Thoracic aorta (tissue), 2 donors: ENCODE data around the gene PRKX. TPM values are rescaled to one million over a fixed set of nuclear protein-coding genes. Genes with fewer than 3 reads are reported as not detected.
A peak's percentile ranks its signal among the peaks of the same experiment; 100 is the strongest.
"Not testable (repeated sequence)": the region's sequence is repeated elsewhere in the genome, so short reads cannot be mapped to it uniquely, and the experiment has no call there.

ENCODE experiments used
- ATAC-seq: fragments of 150-250 bp; one replicate; pipeline ENCODE4 v1.8.0; 2017; ENCODE audit warnings: low read depth; ENCODE audit not compliant: insufficient number of reproducible peaks, low FRiP score
- DNase-seq: peaks from one replicate; pipeline ENCODE4 v3.0.0-alpha.2; 2020; ENCODE audit warnings: low spot score
- H3K27ac ChIP-seq, 2 donors: fragments of 200-600 bp; sonication (generic); 1 replicate in 1 of 2; 2 replicates in 1 of 2; pipeline ENCODE4 v1.5.1; 2016; ENCODE audit warnings: mild to moderate bottlenecking in 2 of 2, moderate library complexity in 2 of 2
- H3K27me3 ChIP-seq: fragments of 200-600 bp; sonication (generic); replicated peaks from 2 replicates; pipeline ENCODE4 v1.6.0; 2016; ENCODE audit warnings: mild to moderate bottlenecking; ENCODE audit not compliant: insufficient read depth
- H3K36me3 ChIP-seq: fragments of 200-600 bp; sonication (generic); one replicate; pipeline ENCODE4 v1.5.1; 2016
- H3K4me1 ChIP-seq, 2 donors: fragments of 200-600 bp; sonication (generic); 1 replicate in 1 of 2; 2 replicates in 1 of 2; pipeline versions ENCODE4 v1.5.1 to v1.6.0; 2016; ENCODE audit warnings: low read depth in 2 of 2, mild to moderate bottlenecking in 1 of 2; ENCODE audit not compliant: control insufficient read depth in 1 of 2
- H3K4me3 ChIP-seq: fragments of 200-600 bp; sonication (generic); 2 replicates; pipeline ENCODE4 v1.5.1; 2016; ENCODE audit warnings: mild to moderate bottlenecking
- H3K9me3 ChIP-seq: fragments of 200-600 bp; sonication (generic); 2 replicates; pipeline ENCODE4 v1.5.1; 2016
- total RNA-seq, 2 donors: library from RNA; depleted of rRNA; stranded (reverse); fragments of >200 nt; gene quantifications; one replicate each; pipeline versions ENCODE4 v1.1.0 to v1.2.3, GENCODE V29; 2016
- TF ChIP-seq, protein P1 (sequence below): fragments of 200-600 bp; sonication (generic); IDR thresholded peaks from one replicate; pipeline ENCODE4 v1.5.1; 2019; ENCODE audit warnings: antibody characterized with exemption

PRKX gene
- total RNA-seq, 2 donors from 2014 or later = 8.1 to 54.3 TPM

DNA sequence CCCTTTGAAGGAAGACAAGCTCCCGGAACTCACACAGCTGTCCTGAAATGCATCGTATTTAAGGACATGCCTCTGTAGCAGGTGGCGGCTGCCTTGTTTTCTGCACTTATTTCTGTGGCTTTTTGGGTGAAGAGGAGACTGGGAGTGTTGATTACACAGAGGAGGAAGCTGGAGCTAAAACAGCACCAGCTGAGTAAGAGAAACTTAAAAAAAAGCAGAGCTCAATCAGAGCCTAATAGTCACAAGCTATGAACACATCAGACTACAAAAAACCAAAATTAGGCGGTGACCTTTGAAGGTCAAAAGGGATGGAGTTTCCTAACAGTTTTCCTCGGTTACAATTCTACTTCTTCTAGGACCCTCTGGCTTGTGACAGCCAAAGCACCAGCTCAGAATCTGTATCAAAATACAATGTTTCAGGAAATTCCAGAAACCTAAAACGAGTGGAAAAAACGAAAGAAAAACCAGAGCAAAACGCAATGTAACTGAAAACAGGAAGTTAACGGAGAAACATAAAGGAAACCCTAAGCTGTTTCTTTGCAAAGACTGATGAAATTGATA, 13.5 kb downstream of the PRKX start:
- DNase-seq (no peak), ATAC-seq (no peak)
- Histone ChIP-seq H3K27ac (peak overlapping the region; percentile 47 to 66), H3K9me3 (no peaks in the 10 kb centered on the region), H3K27me3 (no peaks in the 10 kb centered on the region), H3K4me1 (peaks cover 4 to 13% of the 10 kb centered on the region in 2 donors), H3K36me3 (no peaks in the 10 kb centered on the region), H3K4me3 (peak overlapping the region; percentile 68)
- TF ChIP-seq, protein P1, sequence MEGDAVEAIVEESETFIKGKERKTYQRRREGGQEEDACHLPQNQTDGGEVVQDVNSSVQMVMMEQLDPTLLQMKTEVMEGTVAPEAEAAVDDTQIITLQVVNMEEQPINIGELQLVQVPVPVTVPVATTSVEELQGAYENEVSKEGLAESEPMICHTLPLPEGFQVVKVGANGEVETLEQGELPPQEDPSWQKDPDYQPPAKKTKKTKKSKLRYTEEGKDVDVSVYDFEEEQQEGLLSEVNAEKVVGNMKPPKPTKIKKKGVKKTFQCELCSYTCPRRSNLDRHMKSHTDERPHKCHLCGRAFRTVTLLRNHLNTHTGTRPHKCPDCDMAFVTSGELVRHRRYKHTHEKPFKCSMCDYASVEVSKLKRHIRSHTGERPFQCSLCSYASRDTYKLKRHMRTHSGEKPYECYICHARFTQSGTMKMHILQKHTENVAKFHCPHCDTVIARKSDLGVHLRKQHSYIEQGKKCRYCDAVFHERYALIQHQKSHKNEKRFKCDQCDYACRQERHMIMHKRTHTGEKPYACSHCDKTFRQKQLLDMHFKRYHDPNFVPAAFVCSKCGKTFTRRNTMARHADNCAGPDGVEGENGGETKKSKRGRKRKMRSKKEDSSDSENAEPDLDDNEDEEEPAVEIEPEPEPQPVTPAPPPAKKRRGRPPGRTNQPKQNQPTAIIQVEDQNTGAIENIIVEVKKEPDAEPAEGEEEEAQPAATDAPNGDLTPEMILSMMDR = no peak

DNA sequence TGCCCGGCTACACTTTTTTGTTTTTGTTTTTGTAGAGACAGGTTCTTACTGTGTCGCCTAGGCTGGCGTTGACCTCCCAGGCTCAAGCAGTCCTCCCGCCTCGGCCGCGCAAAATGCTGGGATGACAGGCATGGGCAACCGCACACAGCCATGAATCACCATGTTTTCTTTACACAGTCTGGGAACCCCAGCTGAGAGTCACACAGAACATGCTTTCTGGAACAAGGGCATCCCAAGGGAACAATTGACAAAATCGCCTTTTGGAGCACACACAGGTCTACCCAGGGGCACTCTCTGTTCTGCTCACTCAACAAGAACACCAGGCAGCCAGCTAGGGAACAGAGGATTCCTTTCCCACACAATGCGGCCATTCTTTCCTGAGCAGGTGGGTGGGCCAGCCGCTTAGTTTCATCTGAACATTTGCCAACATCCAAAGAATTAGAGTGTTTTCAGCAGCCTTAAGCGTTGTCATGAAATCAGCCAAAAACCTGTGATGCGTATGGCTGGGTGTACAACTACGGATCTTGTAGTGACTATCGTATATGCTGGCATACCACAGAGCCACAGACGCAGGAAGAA, 15.7 kb downstream of the PRKX start:
- Histone ChIP-seq H3K4me3 (peak overlapping the region; percentile 36), H3K9me3 (no peaks in the 10 kb centered on the region), H3K4me1 (peaks cover 4 to 13% of the 10 kb centered on the region in 2 donors), H3K27me3 (no peaks in the 10 kb centered on the region), H3K27ac (peak overlapping the region; percentile 34 to 52), H3K36me3 (no peaks in the 10 kb centered on the region)
- TF ChIP-seq, protein P1 = no peak
- ATAC-seq (peak; percentile 92), DNase-seq (peak; percentile 15)

DNA sequence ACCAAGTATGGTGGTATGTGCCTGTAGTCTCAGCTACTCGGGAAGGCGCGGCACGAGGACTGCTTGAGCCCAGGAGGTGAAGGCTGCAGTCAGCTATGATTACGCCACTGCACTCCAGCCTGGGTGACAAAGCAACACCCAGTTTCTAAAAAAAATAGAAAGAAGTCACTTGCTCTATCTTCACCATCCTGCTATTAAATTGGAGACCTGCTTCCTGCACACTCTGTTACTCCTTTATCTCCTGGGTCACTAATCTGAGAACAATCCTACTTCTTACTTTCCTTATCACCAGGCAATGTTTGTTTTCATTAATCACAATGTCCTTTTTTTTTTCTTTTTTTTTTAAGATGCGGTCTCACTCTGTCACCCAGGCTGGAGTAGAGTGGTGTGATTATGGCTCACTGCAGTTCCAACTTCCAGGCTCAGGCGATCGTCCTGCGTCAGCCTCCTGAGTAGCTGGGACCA, 16.2 kb downstream of the PRKX start:
- Histone ChIP-seq H3K4me1 (peaks cover 4 to 13% of the 10 kb centered on the region in 2 donors), H3K36me3 (no peaks in the 10 kb centered on the region), H3K27me3 (no peaks in the 10 kb centered on the region), H3K27ac (peak overlapping the region in 1 of 2 donors; percentile 34), H3K9me3 (no peaks in the 10 kb centered on the region), H3K4me3 (peak overlapping the region; percentile 36)
- ATAC-seq (no peak), DNase-seq (no peak)
- TF ChIP-seq, protein P1 = no peak

DNA sequence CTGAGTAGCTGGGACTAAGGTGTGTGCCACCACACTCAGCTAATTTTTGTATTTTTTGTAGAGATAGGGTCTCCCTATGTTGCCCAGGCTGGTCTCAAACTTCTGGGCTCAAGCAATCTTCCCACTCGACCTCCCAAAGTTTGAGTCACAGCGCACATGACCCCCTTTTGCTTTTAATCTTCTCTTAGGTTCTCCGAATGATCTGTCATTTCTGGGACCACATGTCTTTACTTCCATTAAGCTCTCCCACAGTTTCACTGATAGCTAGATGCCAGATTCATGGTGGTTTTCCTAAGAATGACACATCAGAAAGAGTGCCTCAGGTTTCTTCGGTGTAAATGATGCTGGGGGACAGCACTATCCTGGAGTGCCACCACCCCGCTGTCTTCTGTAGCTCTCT, 17.9 kb downstream of the PRKX start:
- H3K27ac ChIP-seq = no peak overlapping the region
- TF ChIP-seq, protein P1 = no peak

DNA sequence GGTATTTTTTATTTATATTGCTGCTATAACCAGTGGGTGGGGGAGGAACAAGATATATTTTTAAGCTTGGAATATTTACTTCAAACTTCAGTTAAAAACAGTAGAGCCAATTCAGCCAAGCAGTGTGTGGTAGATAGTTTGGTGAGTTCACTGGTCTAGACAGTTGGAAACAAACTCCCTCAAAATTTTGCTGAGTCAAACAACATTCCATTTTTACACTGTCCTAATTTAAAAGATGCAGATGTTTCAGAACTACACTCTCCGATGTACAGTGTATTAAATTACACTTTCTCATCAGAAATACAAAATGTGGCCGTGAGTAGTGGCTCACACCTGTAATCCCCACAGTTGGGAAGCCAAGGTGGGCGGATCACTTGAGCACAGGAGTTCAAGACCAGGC, 23.3 kb downstream of the PRKX start:
- H3K27me3 ChIP-seq = no peaks in the 10 kb centered on the region
- TF ChIP-seq, protein P1 = no peak
- H3K36me3 ChIP-seq = no peaks in the 10 kb centered on the region
- peaks cover 0 to 7% of the 10 kb centered on the region in 2 donors for H3K4me1 ChIP-seq
- DNase-seq (no peak), ATAC-seq (no peak)
- no peak overlapping the region for H3K27ac ChIP-seq
- H3K9me3 ChIP-seq = no peaks in the 10 kb centered on the region
- no peak overlapping the region for H3K4me3 ChIP-seq

More for the DNA sequence above, 17.9 kb downstream of the PRKX start:
- Histone ChIP-seq H3K4me3 (no peak overlapping the region), H3K36me3 (no peaks in the 10 kb centered on the region), H3K9me3 (no peaks in the 10 kb centered on the region), H3K4me1 (peaks cover 1 to 10% of the 10 kb centered on the region in 2 donors), H3K27me3 (no peaks in the 10 kb centered on the region)
- DNase-seq (no peak), ATAC-seq (no peak)

DNA sequence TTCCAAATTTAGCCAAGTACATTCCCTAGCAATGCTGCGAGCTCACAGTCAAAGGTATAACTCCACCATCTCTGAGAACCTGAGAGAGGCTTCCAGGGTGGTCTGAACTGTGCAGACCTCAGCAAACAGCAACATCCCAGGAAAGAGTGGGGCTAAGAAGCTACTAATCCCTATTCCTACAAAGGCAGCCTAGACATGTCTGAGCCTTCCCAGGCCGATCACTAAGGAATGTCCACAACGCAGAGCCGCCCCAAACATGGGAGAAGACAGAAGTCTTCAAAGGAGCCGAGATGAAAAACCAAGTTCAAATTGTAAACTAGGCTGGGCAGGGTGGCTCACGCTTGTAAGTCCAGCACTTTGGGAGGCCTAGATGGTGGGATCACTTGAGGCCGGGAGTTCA, 30.2 kb downstream of the PRKX start:
- H3K27me3 ChIP-seq, ATAC-seq, H3K36me3 ChIP-seq, H3K9me3 ChIP-seq, H3K4me1 ChIP-seq, DNase-seq, H3K27ac ChIP-seq, H3K4me3 ChIP-seq: not testable (repeated sequence)
